ENCODE data around the gene MMP15. TPM values are rescaled to one million over a fixed set of nuclear protein-coding genes. Genes with fewer than 3 reads are reported as not detected.
A peak's percentile ranks its signal among the peaks of the same experiment; 100 is the strongest.

The MMP15 gene
- total and polyA plus RNA-seq, 2 of the 13 experiments (the other 11 are each of a cell fraction or from before 2014, with no cell fraction given): 35.2 to 44.9 TPM

GRCh38 chr16:58000706-58001676 is 24.6 kb upstream of the MMP15 start, which contains the start of gene USB1 (continued):
- TF ChIP-seq, protein P1, sequence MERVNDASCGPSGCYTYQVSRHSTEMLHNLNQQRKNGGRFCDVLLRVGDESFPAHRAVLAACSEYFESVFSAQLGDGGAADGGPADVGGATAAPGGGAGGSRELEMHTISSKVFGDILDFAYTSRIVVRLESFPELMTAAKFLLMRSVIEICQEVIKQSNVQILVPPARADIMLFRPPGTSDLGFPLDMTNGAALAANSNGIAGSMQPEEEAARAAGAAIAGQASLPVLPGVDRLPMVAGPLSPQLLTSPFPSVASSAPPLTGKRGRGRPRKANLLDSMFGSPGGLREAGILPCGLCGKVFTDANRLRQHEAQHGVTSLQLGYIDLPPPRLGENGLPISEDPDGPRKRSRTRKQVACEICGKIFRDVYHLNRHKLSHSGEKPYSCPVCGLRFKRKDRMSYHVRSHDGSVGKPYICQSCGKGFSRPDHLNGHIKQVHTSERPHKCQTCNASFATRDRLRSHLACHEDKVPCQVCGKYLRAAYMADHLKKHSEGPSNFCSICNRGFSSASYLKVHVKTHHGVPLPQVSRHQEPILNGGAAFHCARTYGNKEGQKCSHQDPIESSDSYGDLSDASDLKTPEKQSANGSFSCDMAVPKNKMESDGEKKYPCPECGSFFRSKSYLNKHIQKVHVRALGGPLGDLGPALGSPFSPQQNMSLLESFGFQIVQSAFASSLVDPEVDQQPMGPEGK (CRISPR knock-in tag; IDR thresholded peaks at IDR 0.05): peak; percentile 16; the same call in 1 of the 2 replicates
- TF ChIP-seq HNRNPUL1 (IDR thresholded peaks at IDR 0.05; ENCODE audit: low read depth, low read length): no peak
- no peak for TF ChIP-seq ZNF576 (CRISPR knock-in tag; IDR thresholded peaks at IDR 0.05)
- no peak for TF ChIP-seq HOXA9 (CRISPR knock-in tag; IDR thresholded peaks at IDR 0.05; ENCODE audit: borderline replicate concordance)
- no peak for TF ChIP-seq TCF7L2 (IDR thresholded peaks at IDR 0.05; ENCODE audit: low read depth, low read length)
- 0 out of 2 replicates have a peak, but pooled peaks have one; percentile 17 for TF ChIP-seq ZNF646 (CRISPR knock-in tag; IDR thresholded peaks at IDR 0.05)
- TF ChIP-seq ZUFSP (CRISPR knock-in tag; IDR thresholded peaks at IDR 0.05; ENCODE audit: borderline replicate concordance): no peak
- peak; percentile 71 for TF ChIP-seq DRAP1 (CRISPR knock-in tag; IDR thresholded peaks at IDR 0.05)
- TF ChIP-seq, protein P2, sequence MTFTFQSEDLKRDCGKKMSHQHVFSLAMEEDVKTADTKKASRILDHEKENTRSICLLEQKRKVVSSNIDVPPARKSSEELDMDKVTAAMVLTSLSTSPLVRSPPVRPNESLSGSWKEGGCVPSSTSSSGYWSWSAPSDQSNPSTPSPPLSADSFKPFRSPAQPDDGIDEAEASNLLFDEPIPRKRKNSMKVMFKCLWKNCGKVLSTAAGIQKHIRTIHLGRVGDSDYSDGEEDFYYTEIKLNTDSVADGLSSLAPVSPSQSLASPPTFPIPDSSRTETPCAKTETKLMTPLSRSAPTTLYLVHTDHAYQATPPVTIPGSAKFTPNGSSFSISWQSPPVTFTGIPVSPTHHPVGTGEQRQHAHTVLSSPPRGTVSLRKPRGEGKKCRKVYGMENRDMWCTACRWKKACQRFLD (CRISPR knock-in tag; IDR thresholded peaks at IDR 0.05; ENCODE audit: borderline replicate concordance): no peak; the same call in 1 of the 2 replicates
- TF ChIP-seq POGK (CRISPR knock-in tag; conservative IDR thresholded peaks at IDR 0.05): peak; percentile 90
- peak; percentile 95 for TF ChIP-seq SAP130 (CRISPR knock-in tag; IDR thresholded peaks at IDR 0.05; ENCODE audit: low read depth)
- no peak for TF ChIP-seq ZNF17 (CRISPR knock-in tag; IDR thresholded peaks at IDR 0.05)

Measured in HepG2 (cell line).